SK-N-MC (cell line): ENCODE data around the gene LLGL2.

Experiments used
- EZH2 ChIP-seq: fragments of 200-600 bp; sonication (generic); IDR thresholded peaks from one replicate; pipeline ENCODE4 v1.6.1; 2017; ENCODE audit warnings: antibody characterized with exemption
- POLR2AphosphoS5 ChIP-seq: IDR thresholded peaks from 2 replicates; pipeline ENCODE4 v1.6.1; 2012; ENCODE audit warnings: mild to moderate bottlenecking, low read depth, low read length, borderline replicate concordance

- TF ChIP-seq POLR2AphosphoS5 (no peak), EZH2 (no peak)
Observed at GRCh38 chr17:75518201-75518600, 7.3 kb upstream of the LLGL2 start.
